Loucy (cell line): ENCODE results near the gene BGN.

Source experiments
- EZH2phosphoT487 ChIP-seq: fragments of 200-600 bp; IDR thresholded peaks from 2 replicates; pipeline ENCODE4 v1.6.1; 2018; ENCODE audit warnings: antibody characterized with exemption, mild to moderate bottlenecking, moderate library complexity, borderline replicate concordance
- TF ChIP-seq, protein P1 (sequence below): fragments of 200-600 bp; sonication (generic); conservative IDR thresholded peaks from 2 replicates; pipeline ENCODE4 v1.5.1; 2014; ENCODE audit warnings: mild to moderate bottlenecking, antibody characterized with exemption, low read length

DNA sequence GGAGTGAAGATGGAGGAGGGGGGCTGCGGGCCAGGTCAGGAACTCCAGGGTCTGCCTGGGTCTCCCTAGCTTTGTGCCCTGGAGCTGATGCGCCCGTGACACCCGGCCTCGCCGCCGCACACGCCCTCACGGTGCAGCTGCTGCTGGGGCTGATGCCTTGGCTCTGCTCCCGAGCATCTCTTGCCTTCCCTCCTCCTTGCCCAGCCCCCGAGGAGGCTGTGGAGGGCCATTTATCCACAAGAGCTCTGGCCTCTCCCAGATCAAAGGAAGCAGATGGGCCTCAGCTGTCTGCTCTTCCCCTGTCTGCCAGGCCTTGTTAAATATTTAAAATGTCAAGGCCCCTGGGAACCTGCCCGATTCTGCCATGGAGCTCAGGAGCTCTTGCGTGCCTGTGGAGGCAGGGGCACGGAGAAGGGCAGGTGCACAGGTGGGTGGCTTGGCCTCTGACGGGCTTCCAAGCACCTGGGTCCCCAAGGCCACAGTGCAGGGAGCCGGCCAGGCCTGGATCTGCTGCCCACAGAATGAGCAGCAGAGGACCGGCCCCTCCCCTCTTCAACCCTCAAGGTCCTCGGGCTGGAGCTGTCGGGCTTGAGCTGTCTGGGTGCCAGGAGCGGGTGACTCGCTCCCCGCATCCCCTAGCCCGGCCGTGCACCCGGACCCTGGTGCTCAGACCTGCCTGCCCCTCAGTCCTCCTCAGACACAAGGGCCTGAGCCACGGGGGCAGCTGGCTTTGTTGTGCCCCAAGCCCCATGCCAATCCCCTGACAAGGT is 42.9 kb downstream of the BGN start:
- TF ChIP-seq EZH2phosphoT487 = no peak
- TF ChIP-seq, protein P1, sequence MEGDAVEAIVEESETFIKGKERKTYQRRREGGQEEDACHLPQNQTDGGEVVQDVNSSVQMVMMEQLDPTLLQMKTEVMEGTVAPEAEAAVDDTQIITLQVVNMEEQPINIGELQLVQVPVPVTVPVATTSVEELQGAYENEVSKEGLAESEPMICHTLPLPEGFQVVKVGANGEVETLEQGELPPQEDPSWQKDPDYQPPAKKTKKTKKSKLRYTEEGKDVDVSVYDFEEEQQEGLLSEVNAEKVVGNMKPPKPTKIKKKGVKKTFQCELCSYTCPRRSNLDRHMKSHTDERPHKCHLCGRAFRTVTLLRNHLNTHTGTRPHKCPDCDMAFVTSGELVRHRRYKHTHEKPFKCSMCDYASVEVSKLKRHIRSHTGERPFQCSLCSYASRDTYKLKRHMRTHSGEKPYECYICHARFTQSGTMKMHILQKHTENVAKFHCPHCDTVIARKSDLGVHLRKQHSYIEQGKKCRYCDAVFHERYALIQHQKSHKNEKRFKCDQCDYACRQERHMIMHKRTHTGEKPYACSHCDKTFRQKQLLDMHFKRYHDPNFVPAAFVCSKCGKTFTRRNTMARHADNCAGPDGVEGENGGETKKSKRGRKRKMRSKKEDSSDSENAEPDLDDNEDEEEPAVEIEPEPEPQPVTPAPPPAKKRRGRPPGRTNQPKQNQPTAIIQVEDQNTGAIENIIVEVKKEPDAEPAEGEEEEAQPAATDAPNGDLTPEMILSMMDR = no peak
